Astrocyte (in vitro differentiated cells and primary cell): ENCODE measurements around the gene ZNF493.

Experiments
- EZH2 ChIP-seq: IDR thresholded peaks from 2 replicates; pipeline ENCODE4 v1.6.1; 2012; ENCODE audit warnings: mild to moderate bottlenecking, low read length, inconsistent platforms; ENCODE audit not compliant: insufficient read depth
- TF ChIP-seq, protein P1 (sequence below): IDR thresholded peaks from 2 replicates; pipeline ENCODE4 v1.5.1; 2011; ENCODE audit warnings: low read depth, mild to moderate bottlenecking, inconsistent platforms, low read length, moderate library complexity; ENCODE audit not compliant: insufficient read depth

- TF ChIP-seq EZH2, result no peak
- TF ChIP-seq, protein P1, sequence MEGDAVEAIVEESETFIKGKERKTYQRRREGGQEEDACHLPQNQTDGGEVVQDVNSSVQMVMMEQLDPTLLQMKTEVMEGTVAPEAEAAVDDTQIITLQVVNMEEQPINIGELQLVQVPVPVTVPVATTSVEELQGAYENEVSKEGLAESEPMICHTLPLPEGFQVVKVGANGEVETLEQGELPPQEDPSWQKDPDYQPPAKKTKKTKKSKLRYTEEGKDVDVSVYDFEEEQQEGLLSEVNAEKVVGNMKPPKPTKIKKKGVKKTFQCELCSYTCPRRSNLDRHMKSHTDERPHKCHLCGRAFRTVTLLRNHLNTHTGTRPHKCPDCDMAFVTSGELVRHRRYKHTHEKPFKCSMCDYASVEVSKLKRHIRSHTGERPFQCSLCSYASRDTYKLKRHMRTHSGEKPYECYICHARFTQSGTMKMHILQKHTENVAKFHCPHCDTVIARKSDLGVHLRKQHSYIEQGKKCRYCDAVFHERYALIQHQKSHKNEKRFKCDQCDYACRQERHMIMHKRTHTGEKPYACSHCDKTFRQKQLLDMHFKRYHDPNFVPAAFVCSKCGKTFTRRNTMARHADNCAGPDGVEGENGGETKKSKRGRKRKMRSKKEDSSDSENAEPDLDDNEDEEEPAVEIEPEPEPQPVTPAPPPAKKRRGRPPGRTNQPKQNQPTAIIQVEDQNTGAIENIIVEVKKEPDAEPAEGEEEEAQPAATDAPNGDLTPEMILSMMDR, result no peak
Observed at GRCh38 chr19:21462540-21462939, 65.6 kb downstream of the ZNF493 start.
